Neural cell (in vitro differentiated cells): Measurements from ENCODE around the gene TCF12.

Source experiments
- EZH2 ChIP-seq: fragments of 200-600, 300-800 bp; shearing (Covaris generic), sonication (generic); IDR thresholded peaks from 2 replicates; pipeline ENCODE4 v1.6.1; 2014; ENCODE audit warnings: antibody characterized with exemption, low read length, borderline replicate concordance, mild to moderate bottlenecking; ENCODE audit not compliant: insufficient read depth, poor library complexity, severe bottlenecking
- POLR2AphosphoS5 ChIP-seq: IDR thresholded peaks from 2 replicates; pipeline ENCODE4 v1.6.1; 2012
- RAD21 ChIP-seq: fragments of 450-650 bp; conservative IDR thresholded peaks from 2 replicates; pipeline ENCODE4 v1.6.1; 2014; ENCODE audit warnings: antibody characterized with exemption, mild to moderate bottlenecking, moderate library complexity

DNA sequence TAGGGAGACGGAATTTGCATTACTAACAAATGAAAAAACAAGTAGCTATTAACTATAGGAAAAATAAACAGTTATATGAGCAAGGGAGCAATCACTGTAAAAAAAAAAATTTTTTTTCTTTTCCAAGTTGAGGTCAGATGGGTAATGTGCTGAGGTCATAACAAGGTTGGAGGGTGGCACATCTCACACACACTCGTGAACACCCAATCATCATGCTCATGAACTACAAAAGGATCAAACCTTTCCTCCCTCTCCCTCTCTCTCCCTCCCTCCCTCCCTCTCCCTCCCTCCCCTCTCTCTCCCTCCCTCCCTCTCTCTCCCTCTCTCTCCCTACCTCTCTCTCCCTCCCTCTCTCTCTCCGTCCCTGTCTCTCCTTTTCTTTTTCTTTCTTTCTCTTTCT is 360.0 kb downstream of the TCF12 start:
- no peak for TF ChIP-seq RAD21
- no peak for TF ChIP-seq EZH2
- TF ChIP-seq POLR2AphosphoS5 = no peak
